ENCODE results near the gene TRMT2B. TPM values are rescaled to one million over a fixed set of nuclear protein-coding genes. Genes with fewer than 3 reads are reported as not detected.
"Not testable (repeated sequence)": the region's sequence is repeated elsewhere in the genome, so short reads cannot be mapped to it uniquely, and the experiment has no call there.

Gene TRMT2B
- total RNA-seq, 2 donors from 2014 or later: 14.1 to 19.8 TPM

DNA sequence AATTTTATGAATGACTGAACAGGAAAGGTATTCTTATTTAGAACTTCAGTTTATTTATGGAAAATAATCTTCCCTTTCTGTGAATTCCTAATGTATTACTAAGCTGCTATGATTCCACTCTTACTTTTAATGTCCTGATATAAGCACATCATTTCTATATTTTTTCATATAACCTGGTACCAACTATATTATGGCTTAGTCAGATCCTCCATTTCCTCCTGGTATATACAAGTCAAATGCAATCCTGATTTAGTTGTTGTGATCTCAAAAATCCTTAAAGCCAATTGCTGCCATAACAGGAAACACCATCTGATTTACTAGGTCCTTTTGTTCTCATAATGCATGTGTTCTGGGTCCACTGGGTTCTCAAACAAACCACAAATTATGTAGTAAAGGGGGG, 26.8 kb downstream of the TRMT2B start:
- peaks cover 47% of the 10 kb centered on the region for H3K36me3 Mint-ChIP-seq (ENCODE audit: low read depth)
- Histone ChIP-seq H3K4me3 (ENCODE audit: low read length) (no peak overlapping the region), H3K9me3 (ENCODE audit: control insufficient read depth, low read length) (no peaks in the 10 kb centered on the region), H3K27me3 (ENCODE audit: control insufficient read depth, insufficient read depth, low read length, poor library complexity, severe bottlenecking) (no peaks in the 10 kb centered on the region), H3K36me3 (ENCODE audit: control insufficient read depth, insufficient read depth, low read length) (peaks cover 7% of the 10 kb centered on the region), H3K27ac (ENCODE audit: low read depth, low read length) (no peak overlapping the region), H3K9ac (ENCODE audit: extremely low read depth, low read length, poor library complexity, severe bottlenecking) (no peak overlapping the region), H3K4me1 (ENCODE audit: control insufficient read depth, insufficient read depth, low read length) (no peaks in the 10 kb centered on the region)
- DNase-seq: no peak
- peaks cover 8% of the 10 kb centered on the region for H3K4me1 Mint-ChIP-seq
- H3K9me3 Mint-ChIP-seq: peaks cover 63% of the 10 kb centered on the region
- no peak overlapping the region for H3K4me3 Mint-ChIP-seq
- H3K27ac Mint-ChIP-seq: no peak overlapping the region
- TF ChIP-seq, protein P1, sequence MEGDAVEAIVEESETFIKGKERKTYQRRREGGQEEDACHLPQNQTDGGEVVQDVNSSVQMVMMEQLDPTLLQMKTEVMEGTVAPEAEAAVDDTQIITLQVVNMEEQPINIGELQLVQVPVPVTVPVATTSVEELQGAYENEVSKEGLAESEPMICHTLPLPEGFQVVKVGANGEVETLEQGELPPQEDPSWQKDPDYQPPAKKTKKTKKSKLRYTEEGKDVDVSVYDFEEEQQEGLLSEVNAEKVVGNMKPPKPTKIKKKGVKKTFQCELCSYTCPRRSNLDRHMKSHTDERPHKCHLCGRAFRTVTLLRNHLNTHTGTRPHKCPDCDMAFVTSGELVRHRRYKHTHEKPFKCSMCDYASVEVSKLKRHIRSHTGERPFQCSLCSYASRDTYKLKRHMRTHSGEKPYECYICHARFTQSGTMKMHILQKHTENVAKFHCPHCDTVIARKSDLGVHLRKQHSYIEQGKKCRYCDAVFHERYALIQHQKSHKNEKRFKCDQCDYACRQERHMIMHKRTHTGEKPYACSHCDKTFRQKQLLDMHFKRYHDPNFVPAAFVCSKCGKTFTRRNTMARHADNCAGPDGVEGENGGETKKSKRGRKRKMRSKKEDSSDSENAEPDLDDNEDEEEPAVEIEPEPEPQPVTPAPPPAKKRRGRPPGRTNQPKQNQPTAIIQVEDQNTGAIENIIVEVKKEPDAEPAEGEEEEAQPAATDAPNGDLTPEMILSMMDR (conservative IDR thresholded peaks at IDR 0.05): no peak
- H3K27me3 Mint-ChIP-seq (ENCODE audit: insufficient read depth): no peaks in the 10 kb centered on the region

DNA sequence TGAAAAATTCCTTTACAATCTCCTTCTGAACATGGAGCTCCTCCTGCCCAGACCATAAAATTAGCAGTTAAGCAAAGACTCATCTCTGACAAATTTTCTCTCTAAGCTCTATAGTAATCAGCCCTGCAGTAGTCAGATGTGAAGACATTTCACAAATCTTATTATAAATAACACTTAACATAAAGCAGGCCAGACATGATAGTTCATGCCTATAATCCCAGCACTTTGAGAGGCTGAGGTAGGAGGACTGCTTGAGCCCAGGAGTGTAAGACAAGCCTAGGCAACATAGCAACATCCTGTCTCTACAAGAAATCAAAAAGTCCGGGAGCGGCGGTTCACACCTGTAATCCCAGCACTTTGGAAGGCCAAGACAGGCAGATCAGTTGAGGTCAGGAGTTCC, 29.9 kb downstream of the TRMT2B start:
- Mint-ChIP-seq H3K27me3 (ENCODE audit: insufficient read depth) (no peaks in the 10 kb centered on the region), H3K36me3 (ENCODE audit: low read depth) (peaks cover 45% of the 10 kb centered on the region), H3K9me3 (peaks cover 54% of the 10 kb centered on the region), H3K27ac (no peak overlapping the region), H3K4me3 (no peak overlapping the region), H3K4me1 (no peaks in the 10 kb centered on the region)
- H3K36me3 ChIP-seq (ENCODE audit: control insufficient read depth, insufficient read depth, low read length): peaks cover 13% of the 10 kb centered on the region
- H3K4me3 ChIP-seq (ENCODE audit: low read length): no peak overlapping the region
- H3K27ac ChIP-seq (ENCODE audit: low read depth, low read length): no peak overlapping the region
- TF ChIP-seq, protein P1 (conservative IDR thresholded peaks at IDR 0.05): no peak
- WGBS, 2 experiments (ENCODE audit: insufficient coverage in 1 of 2, insufficient read length in 1 of 2): 92% methylated on average over 3 of the region's 3 CpGs; no CpG with 5 or more reads in 1 of the 2 experiments
- no peak for DNase-seq
- no peak overlapping the region for H3K9ac ChIP-seq (ENCODE audit: extremely low read depth, low read length, poor library complexity, severe bottlenecking)
- no peaks in the 10 kb centered on the region for H3K27me3 ChIP-seq (ENCODE audit: control insufficient read depth, insufficient read depth, low read length, poor library complexity, severe bottlenecking)
- no peaks in the 10 kb centered on the region for H3K4me1 ChIP-seq (ENCODE audit: control insufficient read depth, insufficient read depth, low read length)
- H3K9me3 ChIP-seq (ENCODE audit: control insufficient read depth, low read length): no peaks in the 10 kb centered on the region

DNA sequence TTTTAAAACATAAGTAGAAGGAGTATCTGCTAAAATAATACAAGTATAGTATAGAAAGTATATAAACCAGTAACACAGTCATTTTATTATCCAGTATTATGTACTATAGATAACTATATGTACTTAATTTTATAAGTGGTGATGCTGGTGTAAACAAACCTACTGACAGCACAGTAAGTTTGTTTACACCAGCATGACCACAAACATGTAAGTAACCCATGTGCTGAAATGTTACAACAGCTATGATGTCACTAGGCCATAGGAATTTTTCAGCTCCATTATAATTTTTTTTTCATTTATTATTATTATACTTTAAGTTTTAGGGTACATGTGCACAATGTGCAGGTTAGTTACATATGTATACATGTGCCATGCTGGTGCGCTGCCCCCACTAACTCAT, 39.9 kb downstream of the TRMT2B start:
- no CpG with 5 or more reads among the region's 1 CpG for WGBS, 2 experiments (ENCODE audit: insufficient coverage in 1 of 2, insufficient read length in 1 of 2)
- H3K9ac ChIP-seq (ENCODE audit: extremely low read depth, low read length, poor library complexity, severe bottlenecking); DNase-seq; H3K27me3 ChIP-seq (ENCODE audit: control insufficient read depth, insufficient read depth, low read length, poor library complexity, severe bottlenecking); H3K4me1 ChIP-seq (ENCODE audit: control insufficient read depth, insufficient read depth, low read length); H3K27me3 Mint-ChIP-seq (ENCODE audit: insufficient read depth); H3K36me3 ChIP-seq (ENCODE audit: control insufficient read depth, insufficient read depth, low read length); H3K4me3 Mint-ChIP-seq; H3K27ac ChIP-seq (ENCODE audit: low read depth, low read length); H3K9me3 ChIP-seq (ENCODE audit: control insufficient read depth, low read length); H3K27ac Mint-ChIP-seq; H3K4me1 Mint-ChIP-seq; H3K4me3 ChIP-seq (ENCODE audit: low read length): not testable (repeated sequence)
- peaks cover 35% of the 10 kb centered on the region for H3K9me3 Mint-ChIP-seq
- H3K36me3 Mint-ChIP-seq (ENCODE audit: low read depth): peaks cover 39% of the 10 kb centered on the region

DNA sequence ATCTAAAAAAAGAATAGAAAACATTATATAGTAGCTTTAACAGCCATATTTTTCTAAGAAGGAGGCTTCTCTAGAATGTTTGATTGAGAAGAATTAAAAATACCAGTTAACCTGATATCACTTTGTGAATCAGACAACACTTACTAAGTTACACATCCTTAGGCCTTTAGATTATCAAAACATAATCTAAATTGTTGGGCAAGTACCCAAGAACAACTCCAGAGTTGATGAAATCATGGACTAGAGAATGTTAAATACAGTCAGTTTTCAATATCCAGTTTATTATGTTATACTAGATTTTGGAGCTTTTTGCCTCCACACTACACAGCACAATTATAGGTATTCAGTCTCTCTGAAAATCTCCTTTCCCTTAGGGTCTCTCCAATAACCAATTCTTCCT, 42.8 kb downstream of the TRMT2B start:
- Mint-ChIP-seq H3K27ac (no peak overlapping the region), H3K9me3 (peaks cover 39% of the 10 kb centered on the region), H3K36me3 (ENCODE audit: low read depth) (peaks cover 33% of the 10 kb centered on the region), H3K4me1 (no peaks in the 10 kb centered on the region), H3K4me3 (no peak overlapping the region), H3K27me3 (ENCODE audit: insufficient read depth) (no peaks in the 10 kb centered on the region)
- Histone ChIP-seq H3K36me3 (ENCODE audit: control insufficient read depth, insufficient read depth, low read length) (peaks cover 11% of the 10 kb centered on the region), H3K4me1 (ENCODE audit: control insufficient read depth, insufficient read depth, low read length) (no peaks in the 10 kb centered on the region), H3K4me3 (ENCODE audit: low read length) (no peak overlapping the region), H3K9me3 (ENCODE audit: control insufficient read depth, low read length) (no peaks in the 10 kb centered on the region), H3K27ac (ENCODE audit: low read depth, low read length) (no peak overlapping the region), H3K9ac (ENCODE audit: extremely low read depth, low read length, poor library complexity, severe bottlenecking) (no peak overlapping the region), H3K27me3 (ENCODE audit: control insufficient read depth, insufficient read depth, low read length, poor library complexity, severe bottlenecking) (no peaks in the 10 kb centered on the region)
- TF ChIP-seq, protein P1 (conservative IDR thresholded peaks at IDR 0.05): no peak
- no peak for DNase-seq
